Measurements from ENCODE around the gene MARVELD1.
A peak's percentile ranks its signal among the peaks of the same experiment; 100 is the strongest.
"Not testable (repeated sequence)": the region's sequence is repeated elsewhere in the genome, so short reads cannot be mapped to it uniquely, and the experiment has no call there.

MARVELD1 gene

GRCh38 chr10:97698072-97698655, 15.4 kb upstream of the MARVELD1 start:
- ATAC-seq = not testable (repeated sequence)

- ATAC-seq = peak; percentile 70 to 76
These were observed 12.0 kb upstream of the MARVELD1 start for GRCh38 chr10:97701438-97702069.

- no peak for ATAC-seq
These were observed 10.0 kb upstream of the MARVELD1 start for GRCh38 chr10:97703398-97704067.

GRCh38 chr10:97704341-97704740, 9.2 kb upstream of the MARVELD1 start:
- no peak for ATAC-seq

- ATAC-seq = no peak
These were observed 8.4 kb upstream of the MARVELD1 start for GRCh38 chr10:97705006-97705670.

- ATAC-seq = no peak
These were observed 6.2 kb upstream of the MARVELD1 start for GRCh38 chr10:97707134-97707861.

- no peak for ATAC-seq
These were observed 5.4 kb upstream of the MARVELD1 start for GRCh38 chr10:97708167-97708566.

- no peak for ATAC-seq
These were observed 4.3 kb upstream of the MARVELD1 start for GRCh38 chr10:97708976-97709946.

GRCh38 chr10:97711640-97712572, 1.6 kb upstream of the MARVELD1 start:
- no peak for ATAC-seq

GRCh38 chr10:97713826-97714400, 383 bp downstream of the MARVELD1 start:
- ATAC-seq = peak; percentile 72 to 75

GRCh38 chr10:97714401-97715258, 1.1 kb downstream of the MARVELD1 start:
- peak in 1 of 2 donors; percentile 7 for ATAC-seq

- no peak for ATAC-seq
These were observed 1.8 kb downstream of the MARVELD1 start for GRCh38 chr10:97715259-97715874.

- no peak for ATAC-seq
These were observed 4.1 kb downstream of the MARVELD1 start for GRCh38 chr10:97717627-97718026.

GRCh38 chr10:97718178-97718577, 4.6 kb downstream of the MARVELD1 start:
- ATAC-seq = no peak

GRCh38 chr10:97718659-97719142, 5.2 kb downstream of the MARVELD1 start:
- ATAC-seq = no peak

GRCh38 chr10:97719602-97720001, 6.1 kb downstream of the MARVELD1 start:
- ATAC-seq = no peak

- ATAC-seq = no peak
These were observed 8.6 kb downstream of the MARVELD1 start for GRCh38 chr10:97721871-97722780.
